ENCODE data around the gene VPS51.

The VPS51 gene

GRCh38 chr11:65087216-65087615 is 8.8 kb upstream of the VPS51 start:
- TF ChIP-seq LEF1 (IDR thresholded peaks at IDR 0.05; ENCODE audit: borderline replicate concordance) (no peak), BHLHE40 (IDR thresholded peaks at IDR 0.05; ENCODE audit: borderline replicate concordance) (no peak), PKNOX1 (IDR thresholded peaks at IDR 0.05) (no peak), ARNT (IDR thresholded peaks at IDR 0.05) (no peak), SUZ12 (IDR thresholded peaks at IDR 0.05) (no peak), ELF4 (IDR thresholded peaks at IDR 0.05) (no peak), CTBP1 (IDR thresholded peaks at IDR 0.05; ENCODE audit: borderline replicate concordance) (no peak), FOXM1 (IDR thresholded peaks at IDR 0.05; ENCODE audit: borderline replicate concordance) (no peak), NFRKB (IDR thresholded peaks at IDR 0.05) (no peak)
- CTCF ChIA-PET: no interaction called here

GRCh38 chr11:65087827-65088226 is 8.2 kb upstream of the VPS51 start:
- POLR2A ChIA-PET: no interaction called here
- no peak for DNase-seq (ENCODE audit: extremely low spot score)
- no peak for TF ChIP-seq PKNOX1 (IDR thresholded peaks at IDR 0.05)
- no peak for TF ChIP-seq HDGF (IDR thresholded peaks at IDR 0.05; ENCODE audit: borderline replicate concordance)
- TF ChIP-seq BHLHE40 (IDR thresholded peaks at IDR 0.05; ENCODE audit: borderline replicate concordance): no peak
- TF ChIP-seq SP1 (IDR thresholded peaks at IDR 0.05): no peak
- no peak for TF ChIP-seq FOXK2 (IDR thresholded peaks at IDR 0.05)
- no peak for TF ChIP-seq ELF4 (IDR thresholded peaks at IDR 0.05)
- no peak for TF ChIP-seq ARNT (IDR thresholded peaks at IDR 0.05)
- no peak for TF ChIP-seq FOXM1 (IDR thresholded peaks at IDR 0.05; ENCODE audit: borderline replicate concordance)
- no peak for TF ChIP-seq SUZ12 (IDR thresholded peaks at IDR 0.05)
- no peak for TF ChIP-seq FOXA1 (IDR thresholded peaks at IDR 0.05)
- TF ChIP-seq LEF1 (IDR thresholded peaks at IDR 0.05; ENCODE audit: borderline replicate concordance): no peak
- no peak for TF ChIP-seq ZNF384 (IDR thresholded peaks at IDR 0.05)
- TF ChIP-seq TARDBP (IDR thresholded peaks at IDR 0.05): no peak
- CTCF ChIA-PET: no interaction called here

More at GRCh38 chr11:65087216-65087615, 8.8 kb upstream of the VPS51 start:
- POLR2A ChIA-PET: interaction anchor here (2.9 kb wide), 1 partner anchor 47 kb away, joined by 8 read pairs; the partner anchor contains the start of gene SAC3D1
- no peak for DNase-seq (ENCODE audit: extremely low spot score)

- ChIA-PET POLR2A (no interaction called here), CTCF (interaction anchor here (0.6 kb wide), 1 partner anchor 226 kb away, joined by 3 read pairs; no protein-coding TSS in a partner anchor)
- no peak for DNase-seq (ENCODE audit: extremely low spot score)
- TF ChIP-seq TARDBP (IDR thresholded peaks at IDR 0.05) (no peak), LEF1 (IDR thresholded peaks at IDR 0.05; ENCODE audit: borderline replicate concordance) (no peak), HDGF (IDR thresholded peaks at IDR 0.05; ENCODE audit: borderline replicate concordance) (no peak), FOXM1 (IDR thresholded peaks at IDR 0.05; ENCODE audit: borderline replicate concordance) (no peak), BHLHE40 (IDR thresholded peaks at IDR 0.05; ENCODE audit: borderline replicate concordance) (no peak), ARNT (IDR thresholded peaks at IDR 0.05) (no peak), ELF4 (IDR thresholded peaks at IDR 0.05) (no peak), SP1 (IDR thresholded peaks at IDR 0.05) (no peak), ZNF384 (IDR thresholded peaks at IDR 0.05) (no peak), FOXK2 (IDR thresholded peaks at IDR 0.05) (no peak), L3MBTL2 (conservative IDR thresholded peaks at IDR 0.05) (no peak), CTBP1 (IDR thresholded peaks at IDR 0.05; ENCODE audit: borderline replicate concordance) (no peak), NFRKB (IDR thresholded peaks at IDR 0.05) (no peak), FOXA1 (IDR thresholded peaks at IDR 0.05) (no peak), PKNOX1 (IDR thresholded peaks at IDR 0.05) (no peak), SUZ12 (IDR thresholded peaks at IDR 0.05) (no peak)
These were observed 6.4 kb upstream of the VPS51 start for GRCh38 chr11:65089621-65090020.

DNA sequence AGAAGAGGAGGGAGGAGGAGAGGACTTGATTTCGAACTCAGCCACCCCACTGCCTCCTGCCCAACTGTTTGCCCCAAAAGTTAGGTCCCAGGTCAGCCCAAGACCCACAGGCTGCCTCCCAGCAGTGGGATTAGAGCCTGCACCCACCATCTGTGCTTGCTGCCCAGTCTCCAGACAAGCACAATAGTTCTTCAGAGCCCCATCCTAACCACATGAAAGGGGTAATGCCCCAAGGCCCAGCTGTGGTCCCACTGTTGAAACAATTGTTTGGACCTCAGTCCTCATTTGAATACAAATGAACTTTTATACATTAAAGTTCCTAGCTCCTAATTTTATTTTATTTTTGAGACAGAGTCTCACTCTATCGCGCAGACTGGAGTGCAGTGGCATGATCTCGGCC is 5.4 kb upstream of the VPS51 start:
- DNase-seq (ENCODE audit: extremely low spot score): no peak
- POLR2A ChIA-PET: interaction anchor here (0.6 kb wide), 1 partner anchor 9 kb away, joined by 3 read pairs; no protein-coding TSS in a partner anchor
- CTCF ChIA-PET: no interaction called here
- TF ChIP-seq PKNOX1 (IDR thresholded peaks at IDR 0.05) (no peak), LEF1 (IDR thresholded peaks at IDR 0.05; ENCODE audit: borderline replicate concordance) (no peak), FOXM1 (IDR thresholded peaks at IDR 0.05; ENCODE audit: borderline replicate concordance) (no peak), NFRKB (IDR thresholded peaks at IDR 0.05) (no peak), BHLHE40 (IDR thresholded peaks at IDR 0.05; ENCODE audit: borderline replicate concordance) (no peak), ELF4 (IDR thresholded peaks at IDR 0.05) (no peak), L3MBTL2 (conservative IDR thresholded peaks at IDR 0.05) (no peak), FOXK2 (IDR thresholded peaks at IDR 0.05) (no peak), FOXA1 (IDR thresholded peaks at IDR 0.05) (no peak), SUZ12 (IDR thresholded peaks at IDR 0.05) (no peak), SP1 (IDR thresholded peaks at IDR 0.05) (no peak), HDGF (IDR thresholded peaks at IDR 0.05; ENCODE audit: borderline replicate concordance) (no peak), ARNT (IDR thresholded peaks at IDR 0.05) (no peak), ZNF384 (IDR thresholded peaks at IDR 0.05) (no peak)

DNA sequence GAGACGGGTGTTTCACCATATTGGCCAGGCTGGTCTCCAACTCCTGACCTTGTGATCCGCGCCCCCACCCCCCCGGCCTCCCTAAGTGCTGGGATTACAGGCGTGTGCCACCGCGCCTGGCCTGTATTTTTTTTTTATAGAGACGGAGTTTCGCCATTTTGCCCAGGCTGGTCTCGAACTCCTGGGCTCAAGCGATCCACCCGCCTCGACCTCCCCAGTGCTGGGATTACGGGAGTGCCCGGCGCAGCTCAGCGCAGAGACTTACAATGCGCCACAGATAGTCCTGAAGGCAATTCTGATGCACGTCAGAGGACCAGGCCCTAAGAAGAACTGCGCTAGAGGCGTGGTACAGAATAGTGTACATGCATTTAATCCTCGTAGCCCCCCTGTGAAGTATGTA is 587 bp upstream of the VPS51 start:
- no peak for DNase-seq (ENCODE audit: extremely low spot score)
- CTCF ChIA-PET: no interaction called here
- no peak for TF ChIP-seq BHLHE40 (IDR thresholded peaks at IDR 0.05; ENCODE audit: borderline replicate concordance)
- no peak for TF ChIP-seq FOXM1 (IDR thresholded peaks at IDR 0.05; ENCODE audit: borderline replicate concordance)
- POLR2A ChIA-PET: interaction anchor here (1.4 to 2.7 kb wide), 6 partner anchors 10 to 221 kb away, joined by 3 to 18 read pairs (median 4); partner anchors contain the start of gene POLA2

Data from HEK293T (cell line).